GM12872 (cell line): ENCODE results near the gene ADAP2.

Experiments used
- CTCF ChIP-seq: IDR thresholded peaks from 3 replicates; pipeline ENCODE4 v1.5.1; 2011; ENCODE audit warnings: low read depth, mild to moderate bottlenecking, low read length, moderate library complexity; ENCODE audit not compliant: insufficient read depth

Gene ADAP2

DNA sequence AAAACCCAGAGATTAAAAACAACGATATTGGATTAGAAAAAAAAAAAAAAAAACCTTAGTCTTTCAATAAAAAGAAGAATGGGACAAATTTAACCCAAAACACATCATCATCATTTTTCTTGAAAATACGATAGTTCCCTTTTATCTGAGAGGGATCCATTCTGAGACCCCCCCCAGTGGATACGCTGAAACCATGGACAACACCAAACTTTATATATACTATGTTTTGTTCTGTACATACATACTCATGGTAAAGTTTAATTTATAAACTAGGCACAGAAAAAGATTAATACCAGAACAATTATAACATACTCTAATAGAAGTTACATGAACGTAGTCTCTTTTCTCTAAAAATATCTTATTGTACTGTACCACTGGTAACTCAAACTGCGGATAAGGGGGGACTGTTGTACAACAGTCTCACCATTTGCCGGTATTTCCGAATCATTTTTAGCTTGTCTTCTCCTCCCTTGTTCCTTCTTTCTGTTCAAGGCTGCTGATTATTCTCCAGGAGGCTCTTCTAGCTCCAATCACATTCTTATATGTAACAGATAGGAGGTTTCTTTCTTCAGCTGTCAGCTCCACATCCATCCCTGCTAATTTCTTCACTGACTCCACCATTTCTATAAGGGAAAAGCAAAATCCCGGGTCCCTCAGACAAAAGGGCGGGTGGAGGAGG, 86.1 kb downstream of the ADAP2 start:
- TF ChIP-seq CTCF, result no peak

DNA sequence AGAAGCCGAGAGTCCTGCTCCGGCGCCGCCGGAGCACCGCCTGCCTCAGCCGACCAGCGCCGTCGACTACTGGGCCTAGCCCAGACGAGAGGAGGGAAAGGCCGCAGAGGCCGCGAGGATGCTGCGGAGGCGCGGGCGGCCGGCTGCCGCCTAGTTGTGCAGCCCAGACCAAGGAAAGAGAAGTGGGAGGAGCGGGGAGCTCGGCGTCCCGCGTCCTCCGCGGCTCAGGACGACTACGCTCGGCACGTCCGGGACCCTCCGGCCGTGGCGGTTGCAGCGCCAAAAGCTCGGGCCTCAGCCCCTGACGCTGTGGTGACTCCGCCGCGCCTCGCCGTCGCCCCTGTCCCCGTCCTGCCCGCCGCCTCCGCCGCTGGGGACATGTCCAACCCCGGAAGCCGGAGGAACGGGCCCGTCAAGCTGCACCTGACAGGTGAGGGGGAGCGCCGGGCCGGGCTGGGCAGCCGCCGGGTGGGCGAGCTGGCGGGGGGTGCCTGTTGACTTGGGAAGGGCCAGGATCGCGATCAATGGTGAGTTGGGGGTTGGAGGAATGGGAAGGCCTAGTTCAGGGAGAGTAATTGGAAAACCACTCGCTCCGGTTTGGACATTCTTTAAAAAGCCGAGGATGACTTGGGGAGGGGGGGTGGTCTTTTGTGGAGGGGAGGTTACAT, 86.8 kb downstream of the ADAP2 start:
- TF ChIP-seq CTCF, result no peak
